ENCODE results near the gene TBC1D5.

The TBC1D5 gene

GRCh38 chr3:17307887-17308286 is 434.5 kb downstream of the TBC1D5 start:
- H3K27ac ChIP-seq: no peak overlapping the region

GRCh38 chr3:17307482-17307881 is 434.9 kb downstream of the TBC1D5 start:
- H3K27ac ChIP-seq: no peak overlapping the region
- no peaks in the 10 kb centered on the region for H3K27me3 ChIP-seq
- TF ChIP-seq Cebpa-rat (IDR thresholded peaks at IDR 0.05): no peak
- no peak overlapping the region for H3K9ac ChIP-seq
- H4K20me1 ChIP-seq: no peaks in the 10 kb centered on the region
- H3K4me3 ChIP-seq: no peak overlapping the region
- H3K9me3 ChIP-seq (replicated peaks in 1 of 11): no peaks in the 10 kb centered on the region
- no peaks in the 10 kb centered on the region for H3K4me1 ChIP-seq
- H3K36me3 ChIP-seq: peaks cover 0 to 26% (median 11%) of the 10 kb centered on the region in 11 experiments; a peak in 10 of 22 replicates
- H3K4me2 ChIP-seq: no peak overlapping the region

More at GRCh38 chr3:17307887-17308286, 434.5 kb downstream of the TBC1D5 start:
- Histone ChIP-seq H3K27me3 (no peaks in the 10 kb centered on the region), H3K9ac (no peak overlapping the region), H4K20me1 (no peaks in the 10 kb centered on the region), H3K36me3 (peaks cover 0 to 26% (median 11%) of the 10 kb centered on the region in 11 experiments; a peak in 10 of 22 replicates), H3K4me2 (no peak overlapping the region), H3K4me1 (no peaks in the 10 kb centered on the region), H3K9me3 (replicated peaks in 1 of 11) (no peaks in the 10 kb centered on the region), H3K4me3 (no peak overlapping the region)
- TF ChIP-seq Cebpa-rat (IDR thresholded peaks at IDR 0.05): no peak

DNA sequence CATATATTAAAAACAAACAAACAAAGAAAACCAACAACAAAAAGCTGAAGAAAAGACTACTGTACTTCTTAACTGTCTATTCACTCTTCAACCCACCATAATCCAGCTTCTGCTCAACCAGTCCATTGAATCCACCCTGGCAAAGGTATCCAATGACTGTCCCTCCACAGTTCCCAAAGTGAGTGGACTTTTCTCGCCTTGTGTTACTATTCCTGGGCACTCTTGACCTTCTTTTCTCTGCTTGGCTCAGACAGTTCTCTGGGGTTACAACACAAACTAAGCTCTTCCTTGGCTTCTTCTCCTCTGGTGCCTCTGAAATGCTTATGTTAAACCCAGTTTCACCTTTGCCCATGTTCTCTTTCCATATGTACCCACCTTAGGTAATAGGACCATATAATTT is 437.5 kb downstream of the TBC1D5 start:
- no peak overlapping the region for H3K27ac ChIP-seq
- no peak for TF ChIP-seq Cebpa-rat (IDR thresholded peaks at IDR 0.05)
- no peak overlapping the region for H3K4me2 ChIP-seq
- no peak overlapping the region for H3K4me3 ChIP-seq
- peaks cover 0 to 35% (median 11%) of the 10 kb centered on the region in 11 experiments; a peak in 10 of 22 replicates for H3K36me3 ChIP-seq
- H4K20me1 ChIP-seq: no peaks in the 10 kb centered on the region
- H3K27me3 ChIP-seq: no peaks in the 10 kb centered on the region
- no peaks in the 10 kb centered on the region for H3K9me3 ChIP-seq (replicated peaks in 1 of 11)
- H3K9ac ChIP-seq: no peak overlapping the region
- peaks cover 0 to 6% (median 0%) of the 10 kb centered on the region in 10 experiments; a peak in 3 of 20 replicates for H3K4me1 ChIP-seq

GRCh38 chr3:17302774-17303173 is 439.7 kb downstream of the TBC1D5 start:
- no peaks in the 10 kb centered on the region for H4K20me1 ChIP-seq
- H3K27ac ChIP-seq: no peak overlapping the region
- no peak overlapping the region for H3K4me3 ChIP-seq
- no peak for TF ChIP-seq Cebpa-rat (IDR thresholded peaks at IDR 0.05)
- peaks cover 0 to 6% (median 0%) of the 10 kb centered on the region in 10 experiments; a peak in 3 of 20 replicates for H3K4me1 ChIP-seq
- no peak overlapping the region for H3K4me2 ChIP-seq
- H3K36me3 ChIP-seq: peaks cover 0 to 42% (median 15%) of the 10 kb centered on the region in 11 experiments; a peak in 14 of 22 replicates
- H3K27me3 ChIP-seq: no peaks in the 10 kb centered on the region
- no peaks in the 10 kb centered on the region for H3K9me3 ChIP-seq (replicated peaks in 1 of 11)
- no peak overlapping the region for H3K9ac ChIP-seq

GRCh38 chr3:17302170-17302569 is 440.3 kb downstream of the TBC1D5 start:
- H3K4me1 ChIP-seq: peaks cover 0 to 6% (median 0%) of the 10 kb centered on the region in 10 experiments; a peak in 3 of 20 replicates
- H3K4me2 ChIP-seq: no peak overlapping the region
- H3K27ac ChIP-seq: no peak overlapping the region
- H4K20me1 ChIP-seq: no peaks in the 10 kb centered on the region
- H3K4me3 ChIP-seq: no peak overlapping the region
- no peak for TF ChIP-seq Cebpa-rat (IDR thresholded peaks at IDR 0.05)
- H3K36me3 ChIP-seq: peaks cover 0 to 42% (median 12%) of the 10 kb centered on the region in 11 experiments; a peak in 14 of 22 replicates
- H3K9ac ChIP-seq: no peak overlapping the region
- no peaks in the 10 kb centered on the region for H3K9me3 ChIP-seq (replicated peaks in 1 of 11)
- H3K27me3 ChIP-seq: no peaks in the 10 kb centered on the region

DNA sequence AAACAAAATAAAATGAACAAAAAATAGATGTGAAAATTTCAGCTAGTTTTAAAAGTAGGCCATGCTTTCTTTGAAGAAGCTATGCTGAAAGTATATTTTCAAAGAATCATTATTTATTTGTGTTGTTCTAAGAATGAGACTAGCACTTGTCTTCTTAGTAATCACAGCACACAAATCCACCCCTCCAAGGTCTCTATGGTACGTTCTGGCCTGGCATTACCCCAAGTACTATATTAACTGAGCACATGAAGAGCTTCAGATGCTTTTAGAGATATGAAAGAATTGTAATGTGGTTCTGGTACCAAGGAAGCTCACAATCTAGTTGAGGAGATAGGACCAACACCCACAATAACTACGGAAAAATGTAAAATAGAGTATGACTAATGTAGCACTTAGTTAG is 441.2 kb downstream of the TBC1D5 start:
- H3K4me2 ChIP-seq: no peak overlapping the region
- H3K4me1 ChIP-seq: peaks cover 0 to 6% (median 0%) of the 10 kb centered on the region in 10 experiments; a peak in 3 of 20 replicates
- H3K27ac ChIP-seq: no peak overlapping the region
- no peak overlapping the region for H3K9ac ChIP-seq
- TF ChIP-seq Cebpa-rat (IDR thresholded peaks at IDR 0.05): no peak
- H3K27me3 ChIP-seq: no peaks in the 10 kb centered on the region
- no peak overlapping the region for H3K4me3 ChIP-seq
- no peaks in the 10 kb centered on the region for H3K9me3 ChIP-seq (replicated peaks in 1 of 11)
- no peaks in the 10 kb centered on the region for H4K20me1 ChIP-seq
- H3K36me3 ChIP-seq: peaks cover 0 to 38% (median 11%) of the 10 kb centered on the region in 11 experiments; a peak in 13 of 22 replicates

DNA sequence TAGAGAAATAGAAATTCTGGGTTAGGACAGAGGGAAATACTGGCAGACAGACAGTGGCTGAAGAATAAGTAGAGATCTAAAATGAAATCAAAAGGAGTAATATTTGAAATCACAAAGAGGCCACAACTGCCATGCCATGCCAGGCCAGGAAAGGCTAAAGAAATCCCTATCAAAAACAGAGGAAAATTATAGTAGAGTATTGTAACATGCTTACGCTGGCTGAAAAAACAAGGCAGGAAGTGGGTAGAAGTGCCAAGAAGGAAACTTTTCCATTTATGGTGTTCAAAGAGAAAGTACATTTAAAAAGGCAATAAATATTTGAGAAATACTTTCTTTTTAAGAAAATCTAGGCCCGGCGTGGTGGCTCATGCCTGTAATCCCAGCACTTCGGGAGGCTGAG is 442.0 kb downstream of the TBC1D5 start:
- Histone ChIP-seq H3K27me3 (no peaks in the 10 kb centered on the region), H3K4me2 (no peak overlapping the region; a peak in 1 of 22 replicates), H3K9me3 (replicated peaks in 1 of 11) (no peaks in the 10 kb centered on the region), H3K27ac (no peak overlapping the region), H3K36me3 (peaks cover 0 to 30% (median 11%) of the 10 kb centered on the region in 11 experiments; a peak in 11 of 22 replicates), H3K9ac (no peak overlapping the region), H3K4me3 (no peak overlapping the region), H4K20me1 (no peaks in the 10 kb centered on the region), H3K4me1 (peaks cover 0 to 6% (median 0%) of the 10 kb centered on the region in 10 experiments; a peak in 3 of 20 replicates)
- TF ChIP-seq Cebpa-rat (IDR thresholded peaks at IDR 0.05): no peak

- Histone ChIP-seq H3K36me3 (peaks cover 0 to 23% (median 9%) of the 10 kb centered on the region in 11 experiments; a peak in 9 of 22 replicates), H3K27ac (no peak overlapping the region), H3K4me3 (no peak overlapping the region), H3K9me3 (replicated peaks in 1 of 11) (no peaks in the 10 kb centered on the region), H4K20me1 (no peaks in the 10 kb centered on the region), H3K4me2 (no peak overlapping the region), H3K4me1 (peaks cover 0 to 6% (median 0%) of the 10 kb centered on the region in 10 experiments; a peak in 3 of 20 replicates), H3K9ac (no peak overlapping the region), H3K27me3 (no peaks in the 10 kb centered on the region)
- no peak for TF ChIP-seq Cebpa-rat (IDR thresholded peaks at IDR 0.05)
Observed at GRCh38 chr3:17298038-17298437, 444.4 kb downstream of the TBC1D5 start.

DNA sequence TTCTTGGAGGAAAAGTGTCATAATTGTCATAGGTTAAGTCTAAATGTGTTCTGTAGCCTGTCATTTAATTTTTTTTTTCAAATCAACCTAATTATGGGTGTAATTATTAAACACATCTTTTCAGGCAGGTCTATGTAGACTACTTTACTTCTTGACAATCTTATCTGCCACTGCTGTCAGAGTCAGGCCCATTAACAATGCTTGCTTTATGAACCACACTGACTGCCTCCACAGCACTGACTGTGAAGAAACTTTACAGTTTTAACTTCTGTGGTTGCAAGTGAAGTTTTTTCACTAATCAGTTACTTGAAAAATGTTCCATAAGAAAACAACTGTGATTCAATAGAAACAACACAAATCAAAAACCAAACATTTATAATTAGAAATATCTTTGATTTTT is 449.9 kb downstream of the TBC1D5 start:
- H3K9me3 ChIP-seq (replicated peaks in 1 of 11): peaks cover 0 to 7% (median 0%) of the 10 kb centered on the region in 11 experiments; a peak in 5 of 22 replicates
- no peaks in the 10 kb centered on the region for H3K4me1 ChIP-seq
- no peaks in the 10 kb centered on the region for H4K20me1 ChIP-seq
- H3K4me2 ChIP-seq: no peak overlapping the region
- H3K36me3 ChIP-seq: peaks cover 12 to 46% (median 33%) of the 10 kb centered on the region in 11 experiments; a peak in 21 of 22 replicates
- no peak overlapping the region for H3K9ac ChIP-seq
- no peak for TF ChIP-seq Cebpa-rat (IDR thresholded peaks at IDR 0.05)
- H3K27me3 ChIP-seq: no peaks in the 10 kb centered on the region
- H3K27ac ChIP-seq: no peak overlapping the region
- H3K4me3 ChIP-seq: no peak overlapping the region

DNA sequence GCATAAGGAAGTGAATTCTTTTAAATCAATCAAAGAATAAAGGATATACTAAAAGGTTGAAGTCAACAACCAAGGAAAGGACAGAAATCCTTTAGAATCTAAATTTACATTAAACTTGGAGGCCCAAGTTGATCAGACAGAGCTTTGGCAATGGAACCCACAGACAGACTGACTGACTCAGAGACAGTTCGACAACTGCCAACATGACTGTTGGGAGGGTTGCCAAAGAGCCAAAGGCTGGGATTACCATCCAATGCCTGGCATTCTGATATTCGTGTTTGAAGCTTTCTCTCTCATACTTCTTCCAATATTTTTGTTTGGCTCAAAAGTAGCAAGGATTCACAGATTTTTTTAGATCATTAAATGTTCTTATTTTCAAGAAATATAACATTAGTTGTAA is 451.5 kb downstream of the TBC1D5 start:
- Histone ChIP-seq H4K20me1 (no peaks in the 10 kb centered on the region), H3K27me3 (no peaks in the 10 kb centered on the region), H3K4me3 (no peak overlapping the region), H3K4me1 (no peaks in the 10 kb centered on the region), H3K9ac (no peak overlapping the region), H3K36me3 (peaks cover 12 to 56% (median 33%) of the 10 kb centered on the region in 11 experiments; a peak in 21 of 22 replicates), H3K27ac (no peak overlapping the region), H3K4me2 (no peak overlapping the region), H3K9me3 (replicated peaks in 1 of 11) (peaks cover 0 to 7% (median 0%) of the 10 kb centered on the region in 11 experiments; a peak in 5 of 22 replicates)
- no peak for TF ChIP-seq Cebpa-rat (IDR thresholded peaks at IDR 0.05)

Data from BLaER1 treated with 17β-estradiol and CSF1 and Interleukin-3, amounts not matched to agents 10 nM and 100 nM (cell line).